HG03045 (cell line): Measurements from ENCODE around the gene OXT.
"Not testable (repeated sequence)": the region's sequence is repeated elsewhere in the genome, so short reads cannot be mapped to it uniquely, and the experiment has no call there.

ENCODE experiments used
- ATAC-seq: cut with Tn5 transposase; IDR thresholded peaks from one replicate; pipeline ENCODE4 v1.9.1; 2021; ENCODE audit warnings: mild to moderate bottlenecking, moderate library complexity; ENCODE audit not compliant: unreplicated experiment

OXT gene

DNA sequence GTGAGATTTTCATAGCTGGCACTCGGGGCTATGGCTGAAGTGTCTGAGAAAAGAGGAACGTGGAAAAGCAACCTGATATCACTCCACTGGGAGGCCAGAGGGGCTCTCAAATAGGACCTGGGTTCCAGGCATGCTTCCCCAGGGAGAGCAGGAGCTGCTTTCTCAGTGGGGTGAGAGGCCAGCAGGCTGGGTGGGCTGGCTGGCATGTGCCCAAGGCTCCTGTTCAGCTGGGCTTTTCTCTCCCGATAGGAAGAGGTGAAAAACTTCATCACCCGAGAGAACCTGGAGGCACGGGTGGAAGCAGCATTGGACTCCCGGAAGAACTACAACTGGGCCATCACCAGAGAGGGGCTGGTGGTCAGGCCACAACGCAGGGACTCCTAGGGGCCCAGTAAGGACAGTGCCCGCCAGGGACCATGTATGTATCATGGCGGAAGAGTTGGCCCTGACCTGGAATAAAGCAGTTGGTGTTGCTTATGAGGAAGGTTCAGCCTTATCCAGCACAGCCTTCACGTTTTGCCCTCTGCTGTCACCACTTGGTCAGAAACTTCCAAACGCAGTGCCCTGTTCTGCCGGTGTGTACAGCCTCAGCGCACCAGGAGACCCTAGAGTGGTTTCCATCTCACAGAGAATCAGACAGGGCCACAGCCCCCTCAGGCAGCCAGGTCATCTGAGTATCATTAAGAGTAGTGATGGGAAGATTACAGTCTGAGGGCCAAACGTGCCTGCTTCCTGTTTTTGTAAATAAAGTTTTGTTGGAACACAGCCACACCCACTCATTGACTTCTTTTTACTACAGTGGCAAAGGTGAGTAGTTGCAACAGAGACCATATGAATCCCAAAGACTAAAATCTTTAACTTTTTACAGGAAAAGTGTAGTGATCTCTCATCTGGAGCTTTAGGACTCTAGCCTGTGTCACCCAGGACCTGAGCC, 23.7 kb upstream of the OXT start:
- ATAC-seq = no peak

GRCh38 chr20:3051385-3052019, 19.9 kb upstream of the OXT start:
- ATAC-seq = no peak

DNA sequence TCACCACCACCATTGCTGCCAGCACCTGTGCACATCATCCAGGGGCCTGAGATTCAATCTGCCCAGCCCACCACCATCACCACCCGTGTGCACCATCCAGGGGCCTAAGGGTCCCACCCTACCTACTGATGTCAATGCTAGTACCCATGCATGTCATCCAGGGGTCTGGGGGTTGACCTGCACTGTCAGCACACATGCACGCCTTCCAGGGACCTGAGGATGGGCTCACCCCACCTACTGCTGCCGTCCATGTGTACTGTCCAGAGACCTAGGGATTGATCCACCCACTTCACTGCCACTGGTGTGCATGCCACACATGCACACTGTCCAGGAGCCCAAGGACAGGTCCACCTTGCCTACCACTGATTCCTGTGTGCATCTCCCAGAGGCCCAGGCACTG, 11.9 kb upstream of the OXT start:
- no peak for ATAC-seq

GRCh38 chr20:3064119-3064518, 7.3 kb upstream of the OXT start:
- not testable (repeated sequence) for ATAC-seq

DNA sequence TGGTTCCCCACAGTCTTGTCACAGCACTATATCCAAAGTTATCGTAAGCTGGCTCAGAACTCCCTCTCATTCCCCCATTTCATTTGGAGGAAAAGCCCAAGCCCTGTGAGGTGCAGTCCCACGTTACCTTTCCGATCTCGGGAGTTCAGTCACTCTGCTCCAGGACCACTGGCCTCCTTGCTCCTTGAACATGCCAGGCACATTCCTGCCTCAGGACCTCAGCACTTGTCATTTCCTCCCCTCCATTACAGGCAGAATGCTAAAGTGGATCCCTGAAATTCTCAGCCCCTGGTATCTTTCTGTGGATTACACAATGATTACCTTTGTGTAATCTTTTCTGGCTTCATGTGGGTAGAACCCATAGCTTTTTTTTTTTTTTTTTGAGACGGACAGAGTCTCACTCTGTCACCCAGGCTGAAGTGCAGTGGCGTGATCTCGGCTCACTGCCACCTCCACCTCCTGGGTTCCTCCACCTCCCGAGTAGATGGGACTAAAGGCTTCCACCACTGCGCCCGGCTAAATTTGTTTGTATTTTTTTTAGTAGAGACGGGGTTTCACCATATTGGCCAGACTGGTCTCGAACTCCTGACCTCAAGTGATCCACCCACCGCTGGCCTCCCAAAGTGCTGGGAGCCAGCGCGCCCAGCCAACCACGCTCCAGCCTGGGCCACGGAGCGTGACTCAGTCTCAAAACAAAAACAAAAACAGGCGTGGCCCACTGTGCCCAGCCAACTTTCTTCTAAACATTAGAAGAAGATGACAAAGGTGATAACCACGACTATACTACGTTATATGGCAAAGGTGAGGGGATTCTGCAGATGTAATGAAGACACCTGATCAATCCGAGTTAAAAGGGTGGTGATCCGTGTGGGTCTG, 4.0 kb upstream of the OXT start:
- no peak for ATAC-seq

- no peak for ATAC-seq
Measured at GRCh38 chr20:3068075-3068474, 3.3 kb upstream of the OXT start.

- no peak for ATAC-seq
Measured at GRCh38 chr20:3068986-3069900, 2.2 kb upstream of the OXT start.

GRCh38 chr20:3070725-3071124, 695 bp upstream of the OXT start:
- no peak for ATAC-seq

DNA sequence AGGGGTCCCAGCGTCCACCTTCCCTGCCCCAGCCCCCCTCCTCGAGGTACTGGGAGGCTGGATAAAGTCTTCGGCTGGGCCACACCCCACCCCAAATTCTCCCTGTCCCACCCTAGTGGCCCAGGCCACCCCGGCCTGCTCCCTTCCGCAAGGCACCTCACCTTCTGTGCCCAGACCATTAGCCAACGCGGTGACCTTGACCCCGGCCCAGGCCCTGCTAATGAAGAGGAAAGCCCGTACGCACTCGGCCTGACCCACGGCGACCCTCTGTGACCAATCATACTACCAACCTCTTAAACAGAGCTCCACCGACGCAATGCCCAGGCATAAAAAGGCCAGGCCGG, 182 bp upstream of the OXT start:
- no peak for ATAC-seq

DNA sequence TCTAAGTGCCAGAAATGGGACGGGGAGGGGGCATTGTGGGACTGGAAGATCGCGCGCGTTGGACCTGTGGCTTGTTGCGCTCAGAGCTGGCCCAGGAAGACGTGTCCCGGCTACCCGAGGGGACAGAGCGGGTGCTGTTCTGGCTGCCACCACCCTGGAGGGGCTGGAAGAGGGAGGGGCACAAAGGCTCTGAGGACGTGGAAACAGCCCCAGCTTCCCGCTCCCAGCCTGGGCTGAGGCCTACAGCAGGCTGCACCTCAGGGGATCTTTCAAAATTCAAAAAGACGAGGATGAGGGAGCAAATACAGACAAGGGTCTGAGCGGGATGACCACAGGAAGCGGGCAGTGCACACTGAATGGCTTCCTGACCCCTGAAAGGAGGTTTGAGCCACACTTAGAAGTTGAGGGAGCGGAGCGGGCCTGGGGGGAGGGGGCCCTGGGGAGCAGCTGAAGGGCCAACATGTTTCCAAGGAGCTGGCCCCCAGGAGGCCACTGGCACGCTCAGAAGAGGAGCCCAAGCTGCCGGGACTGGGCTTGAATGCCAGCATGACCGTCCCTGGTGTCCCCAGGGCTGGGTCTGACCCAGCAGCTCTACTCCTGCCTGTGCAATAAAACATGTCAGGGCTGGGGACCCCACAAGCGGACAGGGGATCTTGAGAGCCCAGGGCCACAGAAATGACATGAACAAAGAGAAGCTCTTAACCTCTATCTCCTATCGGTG, 1.3 kb downstream of the OXT start:
- no peak for ATAC-seq

GRCh38 chr20:3073251-3073643, 1.8 kb downstream of the OXT start:
- ATAC-seq = not testable (repeated sequence)

DNA sequence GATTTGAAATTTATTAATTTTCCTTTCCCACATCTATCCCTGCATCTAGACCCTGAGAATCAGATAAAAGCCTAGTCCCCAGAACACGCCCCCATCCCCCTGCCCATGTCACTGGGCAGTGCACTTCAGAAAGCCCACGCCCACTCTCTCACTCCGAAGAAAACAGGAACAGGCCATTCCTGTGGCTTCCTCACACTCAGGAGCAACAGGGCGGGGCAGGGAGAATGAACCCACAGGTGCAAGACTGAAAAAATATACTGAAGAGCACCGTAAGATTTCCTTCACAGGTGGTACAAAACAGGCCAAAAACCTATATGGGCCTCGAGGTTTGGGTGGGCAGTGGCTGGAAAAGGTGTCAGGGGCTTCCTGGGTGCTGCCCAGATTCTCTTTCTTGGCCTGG, 3.4 kb downstream of the OXT start:
- no peak for ATAC-seq

DNA sequence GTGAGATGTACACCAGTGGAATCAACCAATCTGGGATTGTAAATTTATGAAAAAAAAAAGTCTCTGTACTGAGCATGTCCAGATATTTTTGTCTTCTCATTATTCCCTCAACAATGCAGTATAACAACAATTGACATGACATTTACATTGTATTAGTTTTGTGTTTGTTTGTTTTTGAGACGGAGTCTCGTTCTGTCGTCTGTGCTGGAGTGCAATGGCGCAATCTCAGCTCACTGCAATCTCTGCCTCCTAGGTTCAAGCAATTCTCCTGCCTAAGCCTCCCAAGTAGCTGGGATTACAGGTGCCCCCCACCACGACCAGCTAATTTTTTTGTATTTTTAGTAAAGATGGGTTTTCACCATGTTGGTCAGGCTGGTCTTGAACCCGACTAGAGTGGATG, 3.9 kb downstream of the OXT start:
- ATAC-seq = not testable (repeated sequence)

DNA sequence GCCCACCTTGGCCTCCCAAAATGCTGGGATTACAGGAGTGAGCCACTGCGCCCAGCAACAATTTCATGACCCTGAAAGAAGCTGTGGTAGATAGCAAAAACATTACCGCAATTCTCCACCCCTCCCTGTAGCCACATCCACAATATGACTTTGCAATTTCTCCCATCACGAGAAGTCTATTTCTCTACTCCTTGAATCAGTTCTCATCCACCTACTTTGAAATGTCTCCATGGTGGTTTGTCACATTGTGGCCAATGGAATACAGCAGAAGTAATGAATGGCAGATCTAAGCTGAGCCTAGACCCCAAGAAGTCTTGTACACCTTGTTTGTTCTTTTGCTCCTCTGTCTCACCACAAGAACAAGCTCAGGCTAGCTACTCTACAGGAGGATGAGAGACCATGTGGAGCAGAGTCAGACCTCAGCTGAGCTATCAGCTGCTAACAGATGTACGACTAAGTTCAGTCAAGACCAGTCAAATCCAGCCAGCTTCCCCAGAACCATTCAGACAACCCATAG, 6.3 kb downstream of the OXT start:
- ATAC-seq = no peak

DNA sequence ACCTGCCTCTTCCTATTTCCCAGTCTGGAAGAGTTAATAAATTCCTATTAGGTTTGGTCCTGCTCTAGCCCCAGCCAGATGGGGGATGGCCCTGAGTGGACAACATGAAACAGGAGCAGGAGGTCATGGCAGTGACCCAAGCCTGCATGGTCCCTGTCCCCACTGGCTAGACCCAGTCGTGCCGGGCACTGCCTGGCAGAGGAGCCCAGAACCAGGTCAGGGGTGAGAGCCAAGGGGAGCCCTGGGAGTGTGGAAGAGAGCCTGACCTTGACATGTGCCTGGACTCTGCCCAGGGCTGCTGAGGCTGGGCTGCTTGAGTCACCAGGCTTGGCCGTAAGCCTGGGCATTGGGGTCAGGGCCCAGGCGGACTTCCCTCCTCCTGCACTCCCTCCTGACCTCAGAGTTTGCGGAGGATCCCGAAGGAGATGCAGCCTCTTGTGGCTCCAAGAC, 9.5 kb downstream of the OXT start:
- ATAC-seq = no peak

DNA sequence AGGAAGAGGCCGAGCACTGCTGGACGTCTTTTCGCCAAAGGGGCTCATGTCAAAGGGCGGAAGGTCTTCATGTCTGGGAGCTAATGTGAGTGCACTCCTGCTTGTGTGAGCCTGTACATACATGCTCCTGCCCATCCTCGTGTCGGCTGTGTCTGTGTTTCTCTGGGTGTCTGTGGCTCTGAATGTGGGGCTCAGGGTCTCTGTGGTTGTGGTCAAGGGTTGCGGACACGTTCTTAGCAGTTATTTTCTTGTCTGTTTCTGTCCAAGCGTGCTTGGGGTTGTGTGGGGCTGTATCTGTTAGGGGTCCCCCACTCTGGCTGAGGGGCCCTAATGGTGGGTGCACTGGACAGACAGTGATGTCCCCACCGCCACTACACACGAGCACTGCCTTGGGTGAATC, 10.2 kb downstream of the OXT start:
- no peak for ATAC-seq

- ATAC-seq = no peak
Measured at GRCh38 chr20:3082306-3082951, 11.0 kb downstream of the OXT start.

- no peak for ATAC-seq
Measured at GRCh38 chr20:3082955-3083952, 11.8 kb downstream of the OXT start.
